ENCODE data around the gene PLCD1.
"Not testable (repeated sequence)": the region's sequence is repeated elsewhere in the genome, so short reads cannot be mapped to it uniquely, and the experiment has no call there.

The PLCD1 gene

DNA sequence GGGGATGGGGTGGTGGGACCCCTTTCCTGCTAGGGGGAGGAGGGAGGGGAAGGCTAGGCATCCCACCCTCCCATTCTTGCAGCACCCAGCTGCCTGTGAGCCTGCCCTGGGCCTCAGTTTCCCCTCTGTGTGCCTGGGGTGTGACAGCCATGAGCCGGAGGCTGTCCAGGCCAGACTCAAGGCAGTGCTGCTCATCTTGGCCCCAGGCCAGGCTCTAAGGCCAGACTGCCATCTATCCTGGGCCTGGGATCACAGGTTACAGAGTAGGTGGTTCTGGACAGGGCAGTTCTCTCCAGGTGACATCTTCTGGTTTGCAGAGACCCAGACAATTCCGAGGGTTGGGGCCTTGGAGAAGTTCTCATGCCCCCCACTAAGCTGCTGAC is 42.1 kb downstream of the PLCD1 start:
- DNase-seq (ENCODE audit: insufficient read length, low spot score) (no peak), FAIRE-seq (no peak)
- no peak for TF ChIP-seq POLR2A (IDR thresholded peaks at IDR 0.05; ENCODE audit: low read depth, low read length)

DNA sequence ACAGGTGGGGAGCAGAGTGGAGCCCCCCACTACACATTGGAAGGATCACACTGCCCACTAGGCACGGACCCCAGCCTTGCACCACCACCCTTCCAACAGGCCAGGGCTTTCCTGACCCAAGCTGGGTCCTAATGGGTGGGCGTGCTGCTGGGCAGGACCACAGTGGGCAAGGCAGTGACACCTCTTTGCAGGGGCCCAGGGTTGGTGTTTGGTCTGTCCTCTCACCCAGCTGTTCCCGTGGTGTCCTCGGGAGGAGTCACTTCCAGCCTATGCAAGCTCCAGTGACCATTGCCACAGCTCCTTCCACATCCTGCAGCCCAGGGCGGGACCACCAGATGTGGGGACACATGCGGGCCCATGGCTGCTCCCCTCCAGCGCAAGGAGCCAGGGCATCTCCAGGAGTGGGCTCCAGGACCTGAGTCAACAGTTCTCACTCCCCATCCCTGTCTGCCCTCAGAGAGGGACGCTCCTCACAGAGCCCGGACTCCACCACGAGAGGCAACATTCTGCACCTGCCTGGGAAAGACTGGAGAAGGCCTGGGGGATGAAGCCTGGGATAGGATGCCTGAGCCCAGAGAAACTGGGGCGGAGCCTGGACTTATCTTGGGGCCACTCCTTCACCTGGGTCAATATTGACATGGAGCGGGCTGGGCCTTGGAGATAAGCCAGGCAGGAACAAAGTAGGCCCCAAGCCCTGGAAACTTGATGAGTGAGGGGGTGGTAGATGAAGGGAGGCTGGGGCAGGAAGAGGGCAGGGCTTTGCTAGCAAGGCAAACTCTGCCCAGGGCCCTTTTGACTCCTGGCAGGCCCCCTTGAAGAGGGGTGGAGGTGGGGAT is 42.7 kb downstream of the PLCD1 start:
- FAIRE-seq (no peak), DNase-seq (ENCODE audit: insufficient read length, low spot score) (no peak)
- TF ChIP-seq POLR2A (IDR thresholded peaks at IDR 0.05; ENCODE audit: low read depth, low read length), result no peak

DNA sequence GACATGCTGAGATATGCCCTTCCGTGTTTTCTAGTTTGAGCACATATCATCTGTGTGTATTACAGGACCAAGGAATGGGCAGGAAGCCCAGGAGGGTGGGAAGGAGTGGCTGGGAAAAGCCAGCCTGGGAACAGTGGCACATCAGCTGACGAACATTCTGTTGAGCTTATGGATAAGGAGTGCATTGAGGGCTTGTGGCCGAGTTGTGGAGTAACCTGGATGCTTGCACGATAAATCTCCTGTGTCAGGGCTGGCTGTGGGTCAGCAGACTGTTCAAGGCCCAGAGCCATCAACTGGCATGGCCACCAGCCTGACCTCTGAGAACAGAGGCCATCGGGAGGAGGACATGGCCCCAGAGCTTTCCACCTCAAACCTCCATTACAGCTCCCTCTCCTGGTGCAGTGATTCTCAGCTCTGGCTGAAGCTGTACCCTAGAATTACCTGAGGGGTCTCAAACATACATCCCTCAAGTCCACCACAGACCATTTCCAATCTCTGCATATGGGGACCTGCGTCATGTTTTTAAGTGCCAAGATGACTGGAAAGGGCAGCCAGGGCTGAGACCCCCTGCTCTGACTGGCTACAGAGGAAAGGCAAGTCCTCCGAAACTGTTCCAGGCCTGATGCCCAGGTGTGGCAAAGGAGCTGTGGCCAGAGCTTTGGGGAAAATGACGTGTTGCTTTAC is 43.7 kb downstream of the PLCD1 start:
- TF ChIP-seq POLR2A (IDR thresholded peaks at IDR 0.05; ENCODE audit: low read depth, low read length), result no peak
- FAIRE-seq (no peak), DNase-seq (ENCODE audit: insufficient read length, low spot score) (no peak)

DNA sequence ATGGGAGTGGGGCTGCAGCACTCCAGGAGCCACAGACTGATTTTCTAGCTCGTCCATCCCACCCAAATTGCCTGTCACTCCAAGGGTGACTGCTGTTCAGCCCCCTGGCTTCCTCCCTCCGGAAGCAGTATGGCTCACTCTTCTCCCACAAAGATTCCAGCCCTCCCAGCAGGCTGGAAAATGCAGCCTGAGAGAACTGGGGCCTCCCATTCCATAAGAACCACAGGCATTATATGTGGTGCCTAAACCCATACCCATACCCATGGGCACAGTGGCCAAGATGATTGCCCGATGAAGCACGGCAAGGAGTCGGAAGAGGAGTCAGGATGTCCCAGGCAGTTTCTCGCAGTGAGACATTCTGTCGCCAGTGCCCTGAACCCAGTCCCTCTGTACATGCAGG is 44.8 kb downstream of the PLCD1 start:
- FAIRE-seq (no peak), DNase-seq (ENCODE audit: insufficient read length, low spot score) (no peak)
- TF ChIP-seq POLR2A (IDR thresholded peaks at IDR 0.05; ENCODE audit: low read depth, low read length), result no peak

DNA sequence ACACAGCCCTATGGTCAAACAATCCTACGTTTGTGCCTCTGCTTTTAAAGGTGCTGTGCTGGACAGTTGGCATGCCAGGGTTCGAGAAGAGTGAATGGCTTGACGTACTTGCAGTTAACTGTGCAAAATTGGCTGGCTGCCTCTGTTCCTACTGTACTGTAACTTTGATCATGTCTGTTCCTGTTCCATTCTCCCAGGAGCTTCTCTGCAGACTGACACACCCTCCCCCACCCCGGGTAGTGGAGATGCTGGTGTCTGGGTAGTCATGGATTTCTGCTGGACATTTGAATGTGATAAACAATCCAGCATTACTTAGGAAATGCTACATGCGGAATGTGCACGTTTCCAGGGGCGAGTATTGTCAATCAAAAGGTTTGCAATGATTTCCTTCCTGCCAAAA is 45.4 kb downstream of the PLCD1 start:
- TF ChIP-seq POLR2A (IDR thresholded peaks at IDR 0.05; ENCODE audit: low read depth, low read length), result no peak
- DNase-seq (ENCODE audit: insufficient read length, low spot score) (no peak), FAIRE-seq (no peak)

DNA sequence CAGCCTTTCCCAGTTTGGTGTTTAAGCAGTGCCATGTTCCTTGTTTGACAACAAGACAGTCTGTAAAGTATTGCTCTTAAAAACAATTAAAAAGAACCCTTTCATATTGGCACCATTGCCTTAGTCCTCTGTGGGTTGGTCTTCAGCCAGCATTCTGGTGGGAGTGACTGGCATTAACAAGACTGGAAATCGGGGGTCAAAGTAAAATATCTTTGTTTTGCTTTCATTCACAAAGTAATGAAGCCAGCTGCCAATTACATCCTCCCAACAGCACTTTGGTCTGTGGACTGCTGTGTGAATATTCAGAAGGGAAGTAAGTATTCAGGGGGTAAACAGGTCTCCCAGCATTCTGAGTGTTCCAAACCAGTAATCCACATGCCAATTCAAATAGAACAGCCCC is 47.1 kb downstream of the PLCD1 start:
- no peak for DNase-seq (ENCODE audit: insufficient read length, low spot score)
- TF ChIP-seq POLR2A (IDR thresholded peaks at IDR 0.05; ENCODE audit: low read depth, low read length), result no peak
- no peak for FAIRE-seq

DNA sequence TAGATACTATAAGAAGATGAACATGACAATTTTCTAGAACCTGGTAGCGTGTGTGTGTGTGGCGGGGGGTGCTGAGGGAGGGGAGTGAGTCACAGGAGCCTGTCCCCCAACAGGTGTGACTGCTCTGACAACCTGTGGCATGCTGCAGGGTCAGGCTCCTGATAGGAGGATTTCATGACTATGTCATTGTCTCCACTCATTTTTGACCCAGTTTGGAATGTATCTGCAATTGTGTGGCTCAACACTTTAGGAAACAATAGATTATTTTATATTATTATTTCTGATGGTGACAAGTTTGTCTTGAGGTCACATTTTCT is 48.1 kb downstream of the PLCD1 start:
- DNase-seq (ENCODE audit: insufficient read length, low spot score) (no peak), FAIRE-seq (no peak)
- no peak for TF ChIP-seq POLR2A (IDR thresholded peaks at IDR 0.05; ENCODE audit: low read depth, low read length)

DNA sequence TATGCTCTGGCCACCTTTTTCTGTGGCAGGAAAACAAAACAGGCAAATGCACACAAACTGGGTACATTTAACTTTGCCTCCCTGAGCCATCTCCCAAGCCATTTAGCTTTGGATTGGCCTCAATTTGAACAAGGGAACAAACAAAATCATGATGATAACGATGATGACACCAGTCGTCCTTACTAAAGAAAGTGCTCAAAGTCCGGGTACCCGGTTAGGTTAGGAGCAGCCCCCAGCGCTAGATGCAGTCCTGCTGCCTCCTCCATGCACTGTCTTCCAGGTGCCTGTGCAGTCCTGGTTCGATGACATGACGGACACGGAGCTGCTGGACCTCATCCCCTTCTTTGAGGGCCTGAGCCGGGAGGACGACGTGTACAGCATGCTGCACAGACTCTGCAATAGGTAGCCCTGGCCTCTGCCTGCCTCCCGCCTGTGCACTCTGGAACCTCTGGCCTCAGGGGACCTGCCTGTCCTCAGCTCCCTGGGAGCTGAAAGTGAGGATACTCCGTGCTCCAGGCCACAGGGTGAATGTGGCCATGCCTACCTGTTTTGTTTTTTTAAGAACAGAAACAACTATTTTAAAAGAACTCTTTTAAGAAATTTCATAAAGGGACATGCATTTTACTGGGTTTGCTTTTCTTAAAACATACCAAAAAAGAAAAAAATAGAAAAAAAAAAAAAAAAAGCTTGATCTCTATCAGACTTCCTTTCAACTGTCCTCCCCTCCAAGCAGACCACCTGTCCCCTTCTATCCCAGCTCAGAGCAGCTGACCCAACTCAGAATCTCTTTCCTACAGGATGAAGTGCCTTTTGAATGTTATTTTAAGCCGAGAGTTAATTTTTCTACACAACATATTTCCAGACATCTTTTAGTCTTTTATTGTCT is 48.7 kb downstream of the PLCD1 start:
- no peak for TF ChIP-seq POLR2A (IDR thresholded peaks at IDR 0.05; ENCODE audit: low read depth, low read length)
- FAIRE-seq (no peak), DNase-seq (ENCODE audit: insufficient read length, low spot score) (no peak)

DNA sequence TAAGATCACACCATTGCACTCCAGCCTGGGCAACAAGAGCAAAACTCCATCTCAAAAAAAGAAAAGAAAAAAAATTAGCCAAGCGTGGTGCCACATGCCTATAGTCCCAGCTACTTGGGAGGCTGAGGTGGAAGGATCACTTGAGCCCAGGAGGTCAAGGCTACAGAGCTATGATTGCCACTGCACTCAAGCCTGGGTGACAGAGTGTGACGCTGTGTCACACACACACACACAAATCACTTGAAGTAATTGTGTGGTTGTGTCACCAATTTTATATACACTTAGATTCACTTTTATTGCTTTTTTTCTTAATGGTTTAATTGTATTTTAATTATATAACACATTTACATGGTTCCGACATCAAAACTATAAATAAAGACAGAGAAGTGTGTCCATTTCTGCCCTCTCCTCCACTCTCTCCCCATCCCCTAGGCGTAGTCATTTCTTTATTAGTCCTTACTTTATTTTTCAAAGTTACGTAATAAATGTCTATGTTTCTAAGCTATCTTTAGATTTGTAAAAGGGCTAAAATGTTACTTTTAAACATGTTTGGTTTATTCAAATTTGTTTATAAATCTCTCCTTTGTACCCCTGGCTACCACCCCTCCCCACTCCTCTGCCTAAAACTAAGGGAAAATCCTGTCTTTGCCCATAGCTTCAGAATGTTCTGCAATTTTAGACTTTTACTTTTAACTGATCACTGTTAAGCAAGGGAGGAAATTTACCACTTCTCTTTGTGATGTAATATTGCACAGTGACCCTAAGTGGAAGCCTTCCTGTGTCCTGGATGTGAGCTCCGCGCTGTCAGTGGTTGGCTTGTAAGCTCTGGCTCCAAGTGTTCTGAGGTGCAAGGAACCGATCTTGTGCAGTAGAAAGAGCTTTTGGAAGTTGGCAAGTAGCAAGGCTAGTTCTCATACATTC is 49.6 kb downstream of the PLCD1 start:
- TF ChIP-seq POLR2A (IDR thresholded peaks at IDR 0.05; ENCODE audit: low read depth, low read length), result no peak
- FAIRE-seq (no peak), DNase-seq (ENCODE audit: insufficient read length, low spot score) (no peak)

DNA sequence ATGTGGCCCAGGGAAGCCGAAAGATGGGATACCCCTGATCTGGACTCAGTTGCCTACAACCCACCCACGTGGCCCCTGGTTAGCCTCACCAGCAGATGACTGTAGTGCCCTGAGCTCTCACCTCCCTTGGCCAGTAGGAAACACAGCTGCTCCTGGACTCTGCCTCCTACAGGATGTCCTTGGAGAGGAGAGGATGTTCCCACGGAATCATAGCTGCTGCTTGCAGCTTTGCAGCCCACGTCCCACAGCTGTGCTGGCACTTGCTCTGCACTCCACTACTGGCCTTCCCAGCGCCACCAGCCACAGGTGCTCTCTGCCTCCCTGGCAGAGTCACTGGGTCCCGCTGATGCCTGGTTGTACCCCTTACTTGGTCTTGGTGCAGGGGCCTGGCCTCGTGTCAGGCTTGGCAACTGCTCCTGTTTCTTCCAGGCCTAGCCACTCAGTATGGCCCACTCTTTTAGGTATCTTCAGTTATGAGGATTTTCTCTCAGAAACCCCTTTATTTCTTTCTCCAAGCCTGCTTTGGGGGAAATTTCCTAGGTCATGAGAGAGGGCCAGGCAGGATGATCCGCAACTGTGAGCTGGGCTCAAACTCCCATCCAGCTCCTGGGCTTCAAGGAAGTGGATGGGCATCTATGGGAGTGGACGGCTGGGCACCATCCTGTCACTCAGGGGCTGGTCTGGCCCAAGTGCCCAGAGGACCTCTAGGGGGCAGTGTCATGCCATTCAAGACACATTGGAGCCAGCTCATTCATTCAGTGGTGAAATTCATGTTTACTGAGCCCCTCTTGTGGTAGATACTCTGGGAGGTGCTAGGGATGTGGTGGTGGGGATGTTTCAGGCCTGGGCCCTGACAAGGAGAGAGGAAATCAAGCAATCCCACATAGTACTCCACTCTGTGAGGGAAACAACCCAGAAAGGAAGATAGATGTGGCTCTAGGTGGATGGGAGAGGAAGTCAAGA is 55.0 kb downstream of the PLCD1 start:
- DNase-seq (ENCODE audit: insufficient read length, low spot score) (peak; percentile 60), FAIRE-seq (no peak)
- no peak for TF ChIP-seq POLR2A (IDR thresholded peaks at IDR 0.05; ENCODE audit: low read depth, low read length)

DNA sequence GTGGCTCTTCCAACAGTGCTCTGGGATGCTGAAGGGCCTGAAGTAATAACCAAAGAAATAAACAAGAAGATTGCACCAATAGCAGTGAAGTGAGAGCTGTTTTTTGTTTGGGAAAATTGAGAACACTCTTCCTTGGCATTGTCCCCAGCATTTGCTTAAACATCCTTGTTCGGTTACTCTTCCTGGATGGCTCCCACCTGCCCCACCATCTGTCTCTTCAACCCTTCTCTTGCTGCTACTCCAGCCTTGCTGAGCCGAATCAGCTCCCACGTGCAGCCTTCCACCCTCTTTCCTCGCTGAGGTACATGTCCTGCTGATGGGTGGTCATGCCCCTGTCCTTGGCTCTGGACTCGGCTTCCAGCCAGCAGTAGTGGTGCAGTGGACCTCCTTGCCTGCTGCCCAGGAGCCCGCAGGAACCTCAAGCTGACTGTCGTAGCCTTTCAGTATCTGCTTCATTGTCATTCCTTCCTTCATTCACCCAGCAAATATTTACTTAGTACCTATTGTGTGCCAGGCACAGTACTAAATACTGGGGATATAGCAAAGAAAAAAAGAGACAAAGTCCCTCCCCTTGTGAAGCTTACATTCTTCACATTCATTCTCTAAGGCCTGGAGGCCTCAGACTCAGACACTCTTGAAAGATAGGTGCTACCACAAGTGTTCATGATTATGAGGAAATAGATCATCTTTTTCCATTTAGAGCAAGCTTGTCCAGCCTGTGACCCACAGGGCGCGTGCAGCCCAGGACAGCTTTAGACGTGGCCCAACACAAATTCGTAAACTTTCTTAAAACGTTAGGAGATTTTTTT is 56.0 kb downstream of the PLCD1 start:
- DNase-seq (ENCODE audit: insufficient read length, low spot score) (no peak), FAIRE-seq (no peak)

DNA sequence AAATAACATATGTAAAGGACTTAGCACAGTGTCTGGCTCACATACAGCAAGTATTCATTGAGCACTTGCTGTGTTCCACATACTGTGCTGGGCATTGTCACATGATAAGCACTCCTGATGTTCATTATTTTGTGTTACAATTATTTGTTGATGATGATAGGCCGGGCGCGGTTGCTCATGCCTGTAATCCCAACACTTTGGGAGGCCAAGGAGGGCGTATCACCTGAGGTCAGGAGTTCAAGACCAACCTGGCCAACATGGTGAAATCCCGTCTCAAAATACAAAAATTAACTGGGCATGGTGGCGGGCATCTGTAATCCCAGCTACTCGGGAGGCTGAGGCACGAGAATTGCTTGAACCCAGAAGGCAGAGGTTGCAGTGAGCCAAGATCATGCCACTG is 57.4 kb downstream of the PLCD1 start:
- not testable (repeated sequence) for FAIRE-seq; DNase-seq (ENCODE audit: insufficient read length, low spot score)

More for the DNA sequence above, 56.0 kb downstream of the PLCD1 start:
- no peak for TF ChIP-seq POLR2A (IDR thresholded peaks at IDR 0.05; ENCODE audit: low read depth, low read length)
